Fibroblast of mammary gland (primary cell): ENCODE data around the gene BCL3.
"Not testable (repeated sequence)": the region's sequence is repeated elsewhere in the genome, so short reads cannot be mapped to it uniquely, and the experiment has no call there.

ENCODE experiments used
- DNase-seq: peaks from one replicate; pipeline ENCODE4 v3.0.0-alpha.2; 2010; ENCODE audit warnings: low read depth
- H3K4me3 ChIP-seq: 2 replicates; pipeline ENCODE4 v1.5.1; 2011; ENCODE audit warnings: low read depth, mild to moderate bottlenecking, low read length, moderate library complexity; ENCODE audit not compliant: control insufficient read depth
- CTCF ChIP-seq: conservative IDR thresholded peaks from 2 replicates; pipeline ENCODE4 v1.5.1; 2011; ENCODE audit warnings: low read depth, low read length, inconsistent platforms; ENCODE audit not compliant: control insufficient read depth, insufficient read depth

BCL3 gene

GRCh38 chr19:44705502-44706010, 43.0 kb upstream of the BCL3 start:
- no peak overlapping the region for H3K4me3 ChIP-seq
- no peak for TF ChIP-seq CTCF
- no peak for DNase-seq

GRCh38 chr19:44706506-44707236, 41.8 kb upstream of the BCL3 start:
- TF ChIP-seq CTCF: no peak
- H3K4me3 ChIP-seq: no peak overlapping the region
- no peak for DNase-seq

- DNase-seq: no peak
- TF ChIP-seq CTCF: no peak
- no peak overlapping the region for H3K4me3 ChIP-seq
These were observed 40.7 kb upstream of the BCL3 start for GRCh38 chr19:44707794-44708193.

GRCh38 chr19:44708940-44709339, 39.6 kb upstream of the BCL3 start:
- TF ChIP-seq CTCF: no peak
- H3K4me3 ChIP-seq: no peak overlapping the region
- no peak for DNase-seq

GRCh38 chr19:44709434-44710266, 38.9 kb upstream of the BCL3 start:
- not testable (repeated sequence) for DNase-seq, H3K4me3 ChIP-seq

GRCh38 chr19:44710483-44710882, 38.0 kb upstream of the BCL3 start:
- H3K4me3 ChIP-seq: no peak overlapping the region
- DNase-seq: no peak
- no peak for TF ChIP-seq CTCF
